ENCODE results near the gene POLR2L. TPM values are rescaled to one million over a fixed set of nuclear protein-coding genes. Genes with fewer than 3 reads are reported as not detected.

POLR2L gene
- total RNA-seq (2014; rRNA removed; shearing (Covaris generic)) (67.8 and 113 TPM in 2 replicates), polyA plus RNA-seq (2016; fragmentation: Nextera tagmentation; extraction: Ambion mirVana) (804 and 820 TPM in 2 replicates)

DNA sequence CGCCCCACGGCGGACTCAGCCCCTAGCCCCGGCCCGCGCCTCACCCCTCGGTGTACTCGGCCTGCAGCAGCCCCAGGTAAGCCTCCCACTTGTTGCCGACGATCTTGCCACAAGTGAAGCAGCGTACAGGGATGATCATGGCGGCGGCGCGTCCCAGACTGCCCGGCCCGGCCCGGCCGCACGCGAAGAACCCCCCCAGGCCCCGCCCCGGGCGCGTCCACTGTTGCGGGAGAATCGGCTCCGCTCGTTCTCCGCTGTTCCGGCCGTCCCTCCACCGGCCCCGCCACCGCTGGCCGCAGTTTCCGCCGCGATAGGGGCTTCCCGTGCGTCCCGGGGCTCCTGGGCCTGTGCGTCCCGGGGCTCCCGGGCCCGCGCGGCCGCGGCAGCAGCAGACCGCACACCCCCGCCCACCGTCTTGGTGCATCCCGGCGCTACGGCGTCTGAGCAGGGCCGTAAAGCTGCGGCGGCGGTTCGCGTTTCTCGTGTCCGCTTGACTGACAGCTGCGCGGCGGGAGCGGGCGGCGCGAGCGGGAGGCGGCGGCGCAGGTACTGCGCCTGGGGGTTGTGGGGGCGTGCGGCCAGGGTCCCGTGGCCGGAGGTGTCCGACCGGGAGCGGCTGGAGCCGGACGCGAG is at the start of gene POLR2L, which contains the start of gene TSPAN4:
Gene POLR2L (minus strand): TSS at position 160 of the 633 bp plus-strand sequence. CDS start 21 bp downstream, at position 139.
Gene TSPAN4 (plus strand): TSS at position 483 of the 633 bp plus-strand sequence. CDS start 7,453 bp downstream, outside the sequence.
- H3K36me3 ChIP-seq (ENCODE audit: low read depth) = peaks cover 17% of the 10 kb centered on the region
- peak within 1 kb of the TSS; percentile 69 for H2AFZ ChIP-seq
- H3K4me3 ChIP-seq = peak within 1 kb of the TSS; percentile 84
- peak within 1 kb of the TSS; percentile 89 for H3K27ac ChIP-seq
- H3K9me3 ChIP-seq (ENCODE audit: low read depth) = no peaks in the 10 kb centered on the region
- in situ Hi-C loops (cut with MboI) = no loop called here
- WGBS, 2 experiments (ENCODE audit: low coverage in 1 of 2, low lambda C conversion rate in 2 of 2, missing lambda C conversion rate in 2 of 2) = 1 to 3% methylated on average over 36 to 69 of the region's 87 CpGs
- TF ChIP-seq EZH2phosphoT487 (IDR thresholded peaks at IDR 0.05; ENCODE audit: insufficient read depth, low read depth) = no peak
- TF ChIP-seq EZH2 (IDR thresholded peaks at IDR 0.05; ENCODE audit: insufficient read depth, poor library complexity, severe bottlenecking) = no peak
- H3K79me2 ChIP-seq (ENCODE audit: insufficient read depth) = peaks cover 53% of the 10 kb centered on the region
- DNase-seq = peak; percentile 96
- no peaks in the 10 kb centered on the region for H3K9me2 ChIP-seq (ENCODE audit: insufficient read depth)
- H3K9ac ChIP-seq = peak within 1 kb of the TSS; percentile 96
- no peaks in the 10 kb centered on the region for H4K20me1 ChIP-seq (ENCODE audit: insufficient read depth)
- no peaks in the 10 kb centered on the region for H3K27me3 ChIP-seq (replicated peaks; ENCODE audit: insufficient read depth)
- peaks cover 23% of the 10 kb centered on the region for H3K4me1 ChIP-seq (ENCODE audit: insufficient read depth)
- peaks cover 12% of the 10 kb centered on the region for H3F3A ChIP-seq (ENCODE audit: insufficient read depth)
- H3K4me2 ChIP-seq (ENCODE audit: unreplicated experiment) = peak within 1 kb of the TSS; percentile 92

DNA sequence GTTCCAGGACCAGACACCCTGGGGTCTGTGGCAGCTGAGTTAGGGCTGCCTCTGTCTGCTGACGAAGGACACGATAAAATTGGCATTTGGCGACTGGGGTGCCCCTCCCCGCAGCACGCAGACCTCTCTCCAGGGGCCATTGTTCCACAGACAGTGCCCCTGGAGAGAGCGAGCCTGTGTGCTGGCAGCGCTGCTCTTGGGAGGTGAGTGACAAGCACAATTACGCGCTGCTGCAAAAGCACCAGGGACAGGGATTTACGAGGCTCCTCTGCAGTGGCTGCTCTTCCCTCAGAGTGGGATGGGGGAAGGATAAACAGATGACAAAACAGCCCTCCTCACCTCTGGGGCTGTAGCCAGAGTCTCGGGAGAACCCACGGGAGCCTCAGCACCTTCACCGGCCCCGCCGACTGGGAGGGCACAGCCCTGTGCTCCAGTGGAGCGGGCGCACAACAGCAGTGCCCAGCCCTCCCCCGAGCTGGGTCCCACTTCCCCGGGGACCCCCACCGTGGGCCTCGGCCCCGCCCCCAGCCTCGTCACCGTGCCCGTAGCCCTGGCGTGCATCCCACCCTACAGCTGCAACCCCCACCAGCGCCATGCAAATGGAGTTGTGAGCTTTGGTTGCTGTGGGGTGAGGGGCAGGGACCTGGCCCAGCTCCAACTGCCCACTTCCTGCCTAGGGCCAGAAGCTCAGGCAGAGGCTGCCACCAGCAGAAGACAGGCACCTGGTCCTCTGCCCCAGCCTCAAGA is 48.6 kb upstream of the POLR2L start:
- H3K27ac ChIP-seq = no peak overlapping the region
- no peak overlapping the region for H3K9ac ChIP-seq
- no peaks in the 10 kb centered on the region for H3F3A ChIP-seq (ENCODE audit: insufficient read depth)
- no peaks in the 10 kb centered on the region for H3K9me2 ChIP-seq (ENCODE audit: insufficient read depth)
- no peak for TF ChIP-seq EZH2 (IDR thresholded peaks at IDR 0.05; ENCODE audit: insufficient read depth, poor library complexity, severe bottlenecking)
- no peak for TF ChIP-seq EZH2phosphoT487 (IDR thresholded peaks at IDR 0.05; ENCODE audit: insufficient read depth, low read depth)
- in situ Hi-C loops (cut with MboI) = no loop called here
- no peak for DNase-seq
- H3K27me3 ChIP-seq (replicated peaks; ENCODE audit: insufficient read depth) = no peaks in the 10 kb centered on the region
- no peak overlapping the region for H2AFZ ChIP-seq
- no peaks in the 10 kb centered on the region for H3K4me1 ChIP-seq (ENCODE audit: insufficient read depth)
- H3K79me2 ChIP-seq (ENCODE audit: insufficient read depth) = no peaks in the 10 kb centered on the region
- no peaks in the 10 kb centered on the region for H3K36me3 ChIP-seq (ENCODE audit: low read depth)
- H3K4me3 ChIP-seq = no peak overlapping the region
- no peaks in the 10 kb centered on the region for H3K9me3 ChIP-seq (ENCODE audit: low read depth)
- no peak overlapping the region for H3K4me2 ChIP-seq (ENCODE audit: unreplicated experiment)
- WGBS, 2 experiments (ENCODE audit: low coverage in 1 of 2, low lambda C conversion rate in 2 of 2, missing lambda C conversion rate in 2 of 2) = 76 to 82% methylated on average over 17 to 27 of the region's 27 CpGs
- no peaks in the 10 kb centered on the region for H4K20me1 ChIP-seq (ENCODE audit: insufficient read depth)

DNA sequence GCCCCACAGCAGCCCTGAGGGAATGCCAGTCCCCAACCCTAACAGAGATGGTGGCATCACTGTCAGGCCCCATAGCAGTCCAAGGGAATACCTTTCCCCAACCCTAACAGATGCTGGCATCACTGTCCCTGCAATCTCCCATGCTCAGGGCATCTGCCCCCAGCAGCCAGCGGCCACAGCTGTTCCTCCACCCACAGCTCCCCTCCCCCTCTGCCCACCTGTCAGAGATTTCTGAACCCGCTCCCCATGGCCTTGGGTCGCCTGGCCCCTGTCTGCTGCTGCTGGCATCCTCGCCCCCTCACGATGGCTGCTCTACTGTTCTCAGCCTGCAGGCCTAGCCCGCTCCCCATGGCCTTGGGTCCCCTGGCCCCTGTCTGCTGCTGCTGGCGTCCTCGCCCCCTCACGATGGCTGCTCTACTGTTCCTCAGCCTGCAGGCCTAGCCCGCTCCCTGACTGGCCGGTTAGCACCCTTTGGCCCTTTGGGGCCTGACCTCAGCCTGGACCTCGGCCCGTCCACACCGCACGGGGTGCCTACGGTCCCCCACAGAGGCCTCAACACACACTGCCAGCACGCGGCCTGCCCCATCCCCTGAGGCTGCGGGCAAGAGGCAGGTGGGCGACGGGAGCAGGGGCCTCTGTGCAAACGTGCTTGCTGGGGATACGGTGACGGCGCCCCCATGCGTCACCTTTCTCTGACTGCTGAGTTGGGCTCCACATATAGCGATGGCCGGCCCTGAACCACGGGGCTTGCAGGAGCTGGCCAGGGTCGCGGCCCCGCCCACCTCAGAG is 47.6 kb upstream of the POLR2L start:
- Histone ChIP-seq H2AFZ (no peak overlapping the region), H3K27me3 (replicated peaks; ENCODE audit: insufficient read depth) (no peaks in the 10 kb centered on the region)
- 91 to 94% methylated on average over 31 to 32 of the region's 32 CpGs for WGBS, 2 experiments (ENCODE audit: low coverage in 1 of 2, low lambda C conversion rate in 2 of 2, missing lambda C conversion rate in 2 of 2)

DNA sequence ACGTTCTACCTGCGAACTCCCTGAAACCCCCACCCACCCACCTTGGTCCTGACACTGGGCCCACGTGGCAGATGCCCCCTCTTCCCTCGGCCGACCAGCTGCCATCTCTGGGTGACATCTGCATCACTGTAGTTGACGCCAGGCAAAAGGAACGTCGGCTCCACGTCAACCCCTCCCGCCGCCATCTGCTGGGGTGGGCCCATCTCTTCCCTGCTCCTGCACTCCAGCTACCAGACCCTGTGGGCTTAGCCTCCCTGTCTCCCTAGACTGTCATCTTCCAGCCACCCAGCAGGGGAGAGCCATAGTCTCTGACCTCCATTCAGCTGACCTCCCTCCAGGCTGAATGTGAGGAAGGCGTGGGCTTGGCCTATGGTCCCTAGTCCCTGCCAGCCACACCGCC is 46.9 kb upstream of the POLR2L start:
- Histone ChIP-seq H3K4me2 (ENCODE audit: unreplicated experiment) (no peak overlapping the region), H4K20me1 (ENCODE audit: insufficient read depth) (no peaks in the 10 kb centered on the region), H3K9me2 (ENCODE audit: insufficient read depth) (no peaks in the 10 kb centered on the region), H3K9me3 (ENCODE audit: low read depth) (no peaks in the 10 kb centered on the region), H3K27me3 (replicated peaks; ENCODE audit: insufficient read depth) (no peaks in the 10 kb centered on the region), H2AFZ (no peak overlapping the region), H3K4me3 (no peak overlapping the region), H3K27ac (no peak overlapping the region), H3K36me3 (ENCODE audit: low read depth) (no peaks in the 10 kb centered on the region), H3K9ac (no peak overlapping the region), H3F3A (ENCODE audit: insufficient read depth) (no peaks in the 10 kb centered on the region), H3K4me1 (ENCODE audit: insufficient read depth) (no peaks in the 10 kb centered on the region), H3K79me2 (ENCODE audit: insufficient read depth) (no peaks in the 10 kb centered on the region)
- no peak for DNase-seq
- no peak for TF ChIP-seq EZH2 (IDR thresholded peaks at IDR 0.05; ENCODE audit: insufficient read depth, poor library complexity, severe bottlenecking)
- TF ChIP-seq EZH2phosphoT487 (IDR thresholded peaks at IDR 0.05; ENCODE audit: insufficient read depth, low read depth) = no peak
- 87 to 93% methylated on average over 11 to 13 of the region's 13 CpGs for WGBS, 2 experiments (ENCODE audit: low coverage in 1 of 2, low lambda C conversion rate in 2 of 2, missing lambda C conversion rate in 2 of 2)
- in situ Hi-C loops (cut with MboI) = no loop called here

More for the DNA sequence above, 47.6 kb upstream of the POLR2L start:
- H3K9me2 ChIP-seq (ENCODE audit: insufficient read depth) = no peaks in the 10 kb centered on the region
- H3K4me1 ChIP-seq (ENCODE audit: insufficient read depth) = no peaks in the 10 kb centered on the region
- H3K27ac ChIP-seq = no peak overlapping the region
- no peak overlapping the region for H3K4me2 ChIP-seq (ENCODE audit: unreplicated experiment)
- no peak for DNase-seq
- no peak overlapping the region for H3K4me3 ChIP-seq
- in situ Hi-C loops (cut with MboI) = no loop called here
- H3K79me2 ChIP-seq (ENCODE audit: insufficient read depth) = no peaks in the 10 kb centered on the region
- H4K20me1 ChIP-seq (ENCODE audit: insufficient read depth) = no peaks in the 10 kb centered on the region
- H3K9ac ChIP-seq = no peak overlapping the region
- no peaks in the 10 kb centered on the region for H3K36me3 ChIP-seq (ENCODE audit: low read depth)
- H3K9me3 ChIP-seq (ENCODE audit: low read depth) = no peaks in the 10 kb centered on the region
- no peaks in the 10 kb centered on the region for H3F3A ChIP-seq (ENCODE audit: insufficient read depth)
- TF ChIP-seq EZH2phosphoT487 (IDR thresholded peaks at IDR 0.05; ENCODE audit: insufficient read depth, low read depth) (no peak), EZH2 (IDR thresholded peaks at IDR 0.05; ENCODE audit: insufficient read depth, poor library complexity, severe bottlenecking) (no peak)

All from GM23248 (cell line).